ENCODE data around the gene SPDEF.

- TF ChIP-seq POLR2A (IDR thresholded peaks at IDR 0.05) (no peak), CTCF (IDR thresholded peaks at IDR 0.05) (no peak)
Observed at GRCh38 chr6:34540841-34541240, 15.3 kb downstream of the SPDEF start.

Measured in heart left ventricle (tissue), 13 donors.